ENCODE results near the gene TRAP1. TPM values are rescaled to one million over a fixed set of nuclear protein-coding genes. Genes with fewer than 3 reads are reported as not detected.

TRAP1 gene
- polyA plus RNA-seq, 5 donors, result 75.3 to 95.2 (median 80.6) TPM

- no peak for DNase-seq
Measured at GRCh38 chr16:3738541-3738940, 21.2 kb upstream of the TRAP1 start.

GRCh38 chr16:3738128-3738527, 20.8 kb upstream of the TRAP1 start:
- no peak for DNase-seq

- no peak for DNase-seq
Measured at GRCh38 chr16:3737181-3737580, 19.9 kb upstream of the TRAP1 start.

GRCh38 chr16:3736116-3736515, 18.8 kb upstream of the TRAP1 start:
- DNase-seq, result no peak

- DNase-seq, result no peak
Measured at GRCh38 chr16:3735541-3735940, 18.2 kb upstream of the TRAP1 start.

- DNase-seq, result no peak
Measured at GRCh38 chr16:3734758-3735221, 17.5 kb upstream of the TRAP1 start.

GRCh38 chr16:3734084-3734757, 16.9 kb upstream of the TRAP1 start:
- DNase-seq, result no peak

- no peak for DNase-seq
Measured at GRCh38 chr16:3732171-3732570, 14.8 kb upstream of the TRAP1 start.

GRCh38 chr16:3731126-3731935, 14.0 kb upstream of the TRAP1 start:
- DNase-seq, result no peak

GRCh38 chr16:3730161-3731125, 13.1 kb upstream of the TRAP1 start:
- DNase-seq, result no peak

- no peak for DNase-seq
Measured at GRCh38 chr16:3729161-3730112, 12.1 kb upstream of the TRAP1 start.

GRCh38 chr16:3728424-3729160, 11.3 kb upstream of the TRAP1 start:
- DNase-seq, result no peak

GRCh38 chr16:3727806-3728381, 10.6 kb upstream of the TRAP1 start:
- no peak for DNase-seq

GRCh38 chr16:3726021-3726687, 8.8 kb upstream of the TRAP1 start:
- no peak for DNase-seq

- DNase-seq, result no peak
Measured at GRCh38 chr16:3725276-3725675, 8.0 kb upstream of the TRAP1 start.

- no peak for DNase-seq
Measured at GRCh38 chr16:3722508-3722907, 5.2 kb upstream of the TRAP1 start.

GRCh38 chr16:3720418-3720817, 3.1 kb upstream of the TRAP1 start:
- DNase-seq, result no peak

GRCh38 chr16:3718628-3719027, 1.3 kb upstream of the TRAP1 start:
- no peak for DNase-seq

- DNase-seq, result no peak
Measured at GRCh38 chr16:3718019-3718391, 681 bp upstream of the TRAP1 start.

Data from right lung (tissue), 5 donors.